Neural cell (in vitro differentiated cells): ENCODE results near the gene LY6G5C.

Source experiments
- CTCF ChIP-seq: fragments of 450-650 bp; IDR thresholded peaks from 2 replicates; pipeline ENCODE4 v1.5.1; 2014; ENCODE audit warnings: antibody characterized with exemption, mild to moderate bottlenecking, moderate library complexity; ENCODE audit not compliant: poor library complexity, severe bottlenecking
- MXI1 ChIP-seq: fragments of 450-650 bp; conservative IDR thresholded peaks from 2 replicates; pipeline ENCODE4 v1.6.1; 2014; ENCODE audit warnings: antibody characterized with exemption, mild to moderate bottlenecking; ENCODE audit not compliant: poor library complexity, severe bottlenecking

- TF ChIP-seq CTCF (no peak), MXI1 (no peak)
Observed at GRCh38 chr6:31669676-31670075, 11.2 kb downstream of the LY6G5C start, which contains the start of gene LY6G5B.
